Inflammatory macrophage treated with lipopolysaccharide for 1 hour (primary cell): ENCODE measurements around the gene CLEC16A.

Experiments used
- DNase-seq, 2 donors: peaks; one replicate each; pipeline ENCODE4 v3.0.0-alpha.2; 2020 to 2022

Gene CLEC16A

GRCh38 chr16:11231367-11231970 lies 287.1 kb downstream of the CLEC16A start:
- DNase-seq, result no peak
